ENCODE data around the gene TCF7L1. TPM values are rescaled to one million over a fixed set of nuclear protein-coding genes. Genes with fewer than 3 reads are reported as not detected.

Gene TCF7L1, protein sequence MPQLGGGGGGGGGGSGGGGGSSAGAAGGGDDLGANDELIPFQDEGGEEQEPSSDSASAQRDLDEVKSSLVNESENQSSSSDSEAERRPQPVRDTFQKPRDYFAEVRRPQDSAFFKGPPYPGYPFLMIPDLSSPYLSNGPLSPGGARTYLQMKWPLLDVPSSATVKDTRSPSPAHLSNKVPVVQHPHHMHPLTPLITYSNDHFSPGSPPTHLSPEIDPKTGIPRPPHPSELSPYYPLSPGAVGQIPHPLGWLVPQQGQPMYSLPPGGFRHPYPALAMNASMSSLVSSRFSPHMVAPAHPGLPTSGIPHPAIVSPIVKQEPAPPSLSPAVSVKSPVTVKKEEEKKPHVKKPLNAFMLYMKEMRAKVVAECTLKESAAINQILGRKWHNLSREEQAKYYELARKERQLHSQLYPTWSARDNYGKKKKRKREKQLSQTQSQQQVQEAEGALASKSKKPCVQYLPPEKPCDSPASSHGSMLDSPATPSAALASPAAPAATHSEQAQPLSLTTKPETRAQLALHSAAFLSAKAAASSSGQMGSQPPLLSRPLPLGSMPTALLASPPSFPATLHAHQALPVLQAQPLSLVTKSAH
- total RNA-seq (ENCODE audit: low replicate concordance): 1.9 and 2.0 TPM in 2 replicates

DNA sequence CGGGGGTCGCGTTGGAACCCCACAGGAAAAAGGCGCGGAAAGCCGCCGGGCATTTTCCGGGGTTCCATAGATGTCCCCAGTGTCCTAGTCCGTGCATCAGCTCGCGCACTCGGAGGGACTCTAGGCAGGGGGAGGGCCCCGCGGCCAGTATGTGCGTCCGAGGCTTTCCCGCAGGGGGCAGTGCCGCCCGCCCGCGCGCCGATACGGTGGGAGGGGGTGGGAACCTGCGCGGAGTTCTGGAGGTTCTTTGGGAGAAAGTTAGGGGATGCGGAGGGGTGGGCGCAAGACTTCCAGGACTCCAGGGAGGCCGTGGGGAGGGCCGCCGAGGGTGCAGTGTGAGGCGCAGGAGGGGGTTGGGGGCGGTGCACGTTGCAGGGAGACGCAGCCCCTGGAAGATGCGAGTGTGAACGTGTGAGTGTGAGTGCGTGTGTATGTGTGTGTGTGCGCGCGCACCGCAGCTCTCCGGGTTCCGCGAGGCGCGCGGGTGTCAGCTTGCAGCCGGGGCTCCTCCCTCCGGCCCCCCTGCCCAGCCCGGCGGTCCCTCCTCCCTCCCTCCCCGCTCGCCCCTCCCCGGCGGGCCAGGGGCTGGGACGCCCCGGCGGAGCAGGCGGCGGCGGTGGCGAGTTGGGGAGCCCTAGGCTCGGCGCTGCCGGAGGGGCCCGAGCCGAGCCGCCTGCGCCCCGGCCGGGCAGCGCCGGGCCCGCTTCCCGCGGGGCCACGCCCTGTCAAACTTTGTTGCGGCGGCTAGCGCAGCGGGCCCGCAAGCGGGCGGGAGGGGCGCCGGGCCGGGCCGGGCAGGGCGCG lies at the start of gene TCF7L1:
TCF7L1 (plus strand) TSS at position 559 of the 804 bp plus-strand sequence. CDS start 293 bp downstream, outside the sequence.

GRCh38 chr2:85327822-85328617 lies 194.8 kb downstream of the TCF7L1 start, which contains the start of gene TGOLN2:
Gene TGOLN2 (minus strand): TSS chr2:85327989. CDS start chr2:85327962, 27 bp downstream.

DNA sequence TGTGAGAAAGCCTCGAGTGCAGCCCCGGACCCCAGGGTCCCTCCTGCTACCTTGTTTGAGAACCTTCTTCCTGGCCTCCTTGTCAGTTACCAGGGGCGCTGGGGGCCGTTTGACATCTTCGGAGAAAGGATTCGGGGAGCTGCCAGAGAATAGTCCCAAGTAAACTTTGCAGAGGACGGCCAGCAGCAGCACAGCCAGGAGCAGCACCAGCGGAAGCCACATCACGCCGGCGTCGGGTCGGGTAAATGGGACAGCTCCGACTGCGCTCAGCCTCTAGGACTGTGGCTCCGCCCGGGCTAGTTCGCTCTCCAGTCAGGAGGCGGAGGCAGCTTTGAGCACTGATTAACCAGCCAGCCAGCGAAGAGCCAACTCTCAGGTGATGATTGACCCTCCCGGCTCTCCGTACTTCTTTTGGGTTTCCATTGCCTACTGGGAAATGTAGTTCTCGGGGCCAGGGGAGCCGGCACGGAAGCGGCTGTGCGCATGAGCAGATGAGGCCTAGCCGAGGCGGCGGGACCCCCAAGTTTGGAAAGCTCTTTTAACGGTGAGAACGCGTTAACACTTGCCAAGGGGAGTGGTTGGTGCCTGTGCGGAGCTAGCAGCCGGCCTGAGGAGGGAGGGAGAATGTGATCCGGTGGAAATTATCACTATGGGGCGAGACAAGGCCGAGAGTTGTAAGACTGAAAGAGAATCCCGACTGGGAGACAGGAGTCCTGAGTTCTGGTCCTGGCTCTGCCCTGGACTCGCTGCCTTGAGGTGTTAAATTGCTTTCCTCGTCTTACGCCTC lies 221.3 kb downstream of the TCF7L1 start, which contains the start of the genes ELMOD3 and RETSAT:
ELMOD3 (plus strand) TSS at position 484 of the 787 bp plus-strand sequence. CDS start 2,430 bp downstream, outside the sequence.
RETSAT (minus strand) TSS at position 243 of the 787 bp plus-strand sequence; CDS start at position 222, 21 bp downstream.

Other genes with a start within 250 kb of the TCF7L1 start
- 2,721 and 14,913 TPM in 2 replicates for gene TMSB10, start 227.7 kb upstream of the TCF7L1 start, total RNA-seq (ENCODE audit: low replicate concordance)
- 39.8 and 57.7 TPM in 2 replicates for gene KCMF1, start 162.2 kb upstream of the TCF7L1 start, total RNA-seq (ENCODE audit: low replicate concordance)
- 41.3 and 77.9 TPM in 2 replicates for gene TGOLN2, start 194.6 kb downstream of the TCF7L1 start, total RNA-seq (ENCODE audit: low replicate concordance)
- gene RETSAT, start 221.1 kb downstream of the TCF7L1 start, total RNA-seq (ENCODE audit: low replicate concordance): 48.9 and 62.6 TPM in 2 replicates
- gene ELMOD3, start 221.4 kb downstream of the TCF7L1 start, total RNA-seq (ENCODE audit: low replicate concordance): 11.8 and 20.4 TPM in 2 replicates